GM23338 (cell line): ENCODE results near the gene EFNA4. TPM values are rescaled to one million over a fixed set of nuclear protein-coding genes. Genes with fewer than 3 reads are reported as not detected.
A peak's percentile ranks its signal among the peaks of the same experiment; 100 is the strongest.

Experiments used
- ATAC-seq: fragments of 200-7000 bp; cut with Tn5 transposase; 3 replicates; pipeline ENCODE4 v1.9.1; 2020
- DNase-seq: peaks from one replicate; pipeline ENCODE4 v3.0.0-alpha.2; 2015; ENCODE audit warnings: low spot score
- H2AFZ ChIP-seq: fragments of 200-600 bp; sonication (generic); 2 replicates; pipeline ENCODE4 v1.8.0; 2016; ENCODE audit warnings: antibody characterized with exemption, mild to moderate bottlenecking, moderate library complexity
- H3F3A ChIP-seq: fragments of 200-600 bp; sonication (generic); replicated peaks from 2 replicates; pipeline ENCODE4 v1.8.0; 2017; ENCODE audit warnings: antibody characterized with exemption, mixed run types, low read depth
- H3K27ac ChIP-seq: fragments of 200-600 bp; sonication (generic); 2 replicates; pipeline ENCODE4 v1.6.1; 2016; ENCODE audit warnings: low read depth
- H3K27me3 ChIP-seq: fragments of 200-600 bp; sonication (generic); 2 replicates; pipeline ENCODE4 v1.8.0; 2016; ENCODE audit warnings: mild to moderate bottlenecking, mixed run types, moderate library complexity; ENCODE audit not compliant: insufficient read depth
- H3K36me3 ChIP-seq: fragments of 200-600 bp; sonication (generic); 2 replicates; pipeline ENCODE4 v1.8.0; 2016; ENCODE audit warnings: mild to moderate bottlenecking; ENCODE audit not compliant: insufficient read depth
- H3K4me1 ChIP-seq: fragments of 200-600 bp; sonication (generic); 2 replicates; pipeline ENCODE4 v1.8.0; 2016; ENCODE audit warnings: mild to moderate bottlenecking, moderate library complexity; ENCODE audit not compliant: insufficient read depth
- H3K4me2 ChIP-seq: fragments of 200-600 bp; sonication (generic); 2 replicates; pipeline ENCODE4 v1.7.1; 2017; ENCODE audit warnings: mixed run types
- H3K4me3 ChIP-seq: fragments of 200-600 bp; sonication (generic); 2 replicates; pipeline ENCODE4 v1.6.1; 2016; ENCODE audit warnings: mixed run types
- H3K79me2 ChIP-seq: fragments of 200-600 bp; sonication (generic); replicated peaks from 2 replicates; pipeline ENCODE4 v1.8.0; 2017; ENCODE audit warnings: mild to moderate bottlenecking; ENCODE audit not compliant: insufficient read depth
- H3K9me2 ChIP-seq: fragments of 200-600 bp; sonication (generic); 2 replicates; pipeline ENCODE4 v1.8.0; 2017; ENCODE audit not compliant: insufficient read depth
- H4K20me1 ChIP-seq: fragments of 200-600 bp; sonication (generic); replicated peaks from 2 replicates; pipeline ENCODE4 v1.8.0; 2017; ENCODE audit warnings: mild to moderate bottlenecking; ENCODE audit not compliant: insufficient read depth
- H3K27ac Mint-ChIP-seq: 2 replicates; pipeline ENCODE4 v1.8.0; 2020; ENCODE audit warnings: inconsistent platforms, mild to moderate bottlenecking, moderate library complexity, mixed read lengths
- H3K27me3 Mint-ChIP-seq: 3 replicates; pipeline ENCODE4 v1.8.0; 2022; ENCODE audit warnings: low read depth, mild to moderate bottlenecking, moderate library complexity, mixed read lengths, inconsistent platforms; ENCODE audit not compliant: insufficient read depth, poor library complexity
- H3K36me3 Mint-ChIP-seq: 3 replicates; pipeline ENCODE4 v1.8.0; 2021; ENCODE audit warnings: low read depth, mild to moderate bottlenecking, inconsistent platforms, moderate library complexity, mixed read lengths
- H3K4me1 Mint-ChIP-seq: 3 replicates; pipeline ENCODE4 v1.8.0; 2020; ENCODE audit warnings: mild to moderate bottlenecking, inconsistent platforms, mixed read lengths
- H3K4me3 Mint-ChIP-seq: 3 replicates; pipeline ENCODE4 v1.8.0; 2021; ENCODE audit warnings: moderate library complexity, mild to moderate bottlenecking, inconsistent platforms, mixed read lengths
- H3K9me3 Mint-ChIP-seq: 3 replicates; pipeline ENCODE4 v1.8.0; 2020; ENCODE audit warnings: moderate library complexity, mild to moderate bottlenecking, inconsistent platforms, mixed read lengths
- CREB1 ChIP-seq: fragments of 250-450 bp; sonication (Bioruptor Pico); IDR thresholded peaks from 2 replicates; pipeline ENCODE4 v1.5.0; 2020; ENCODE audit warnings: low read depth, mild to moderate bottlenecking, moderate library complexity
- CTCF ChIP-seq, 2 experiments: fragments of 200-600 bp in 1 of 2; sonication (generic) in 1 of 2; conservative IDR thresholded peaks; 2 replicates each; pipeline versions ENCODE4 v1.5.1 to v1.6.1; 2016 to 2017; ENCODE audit warnings: antibody characterized with exemption in 2 of 2, low read depth in 2 of 2, mild to moderate bottlenecking in 2 of 2, moderate library complexity in 1 of 2
- EZH2 ChIP-seq: fragments of 200-600 bp; sonication (generic); IDR thresholded peaks from one replicate; pipeline ENCODE4 v1.8.0; 2017; ENCODE audit warnings: antibody characterized with exemption, mild to moderate bottlenecking, low read depth; ENCODE audit not compliant: unreplicated experiment
- NANOG ChIP-seq: IDR thresholded peaks from 2 replicates; pipeline ENCODE4 v1.6.1; 2016; ENCODE audit warnings: antibody characterized with exemption, borderline replicate concordance
- polyA plus RNA-seq: library from polyadenylated mRNA; unstranded; fragments of >200 nt; fragmentation: Nextera tagmentation; extraction: Ambion mirVana; gene quantifications from 2 replicates; pipeline ENCODE4 v1.2.1, GENCODE V29; 2016
- total RNA-seq: library from RNA; depleted of rRNA; stranded (reverse); fragments of >200 nt; shearing (Covaris generic); gene quantifications from 2 replicates; pipeline ENCODE4 v1.2.3, GENCODE V29; 2014

The EFNA4 gene
- total and polyA plus RNA-seq, 2 experiments from 2014 or later: 11.1 to 22.9 TPM

GRCh38 chr1:155057788-155058211, 5.7 kb upstream of the EFNA4 start:
- peaks cover 12% of the 10 kb centered on the region for H3K27me3 Mint-ChIP-seq
- H3K4me3 ChIP-seq: no peak overlapping the region
- H3K27ac Mint-ChIP-seq: no peak overlapping the region
- no peaks in the 10 kb centered on the region for H3K9me3 Mint-ChIP-seq
- no peaks in the 10 kb centered on the region for H3K36me3 ChIP-seq
- no peak overlapping the region for H3K4me2 ChIP-seq
- no peak overlapping the region for H3K27ac ChIP-seq
- no peak overlapping the region for H2AFZ ChIP-seq
- TF ChIP-seq EZH2: no peak
- peak in 1 of 2 experiments; percentile 36; a peak in 2 of 4 replicates for TF ChIP-seq CTCF (conservative IDR thresholded peaks at IDR 0.05; ENCODE audit: low read depth in 2 of 2)
- H3F3A ChIP-seq: 0 out of 2 replicates have a peak, but pooled peaks cover 3% of the 10 kb centered on the region
- DNase-seq: peak; percentile 57
- H3K36me3 Mint-ChIP-seq: peaks cover 3% of the 10 kb centered on the region; the same call in 1 of the 3 replicates
- H3K4me1 ChIP-seq: peaks cover 4% of the 10 kb centered on the region
- H3K4me1 Mint-ChIP-seq: peaks cover 8% of the 10 kb centered on the region
- no peak for ATAC-seq
- no peaks in the 10 kb centered on the region for H3K79me2 ChIP-seq
- H4K20me1 ChIP-seq: no peaks in the 10 kb centered on the region
- no peak overlapping the region for H3K4me3 Mint-ChIP-seq
- peaks cover 5% of the 10 kb centered on the region; the same call in 1 of the 2 replicates for H3K27me3 ChIP-seq
- no peaks in the 10 kb centered on the region for H3K9me2 ChIP-seq

- Histone ChIP-seq H3K27me3 (peaks cover 6% of the 10 kb centered on the region; the same call in 1 of the 2 replicates), H2AFZ (no peak overlapping the region), H3F3A (peaks cover 16% of the 10 kb centered on the region), H3K4me3 (no peak overlapping the region), H3K27ac (no peak overlapping the region), H3K36me3 (no peaks in the 10 kb centered on the region), H4K20me1 (peaks cover 12% of the 10 kb centered on the region), H3K79me2 (peaks cover 14% of the 10 kb centered on the region), H3K4me2 (no peak overlapping the region), H3K4me1 (peaks cover 16% of the 10 kb centered on the region), H3K9me2 (no peaks in the 10 kb centered on the region)
- TF ChIP-seq CREB1 (CRISPR knock-in tag): no peak
- no peak for ATAC-seq
- H3K36me3 Mint-ChIP-seq: peaks cover 5% of the 10 kb centered on the region; the same call in 1 of the 3 replicates
- no peak for DNase-seq
- H3K9me3 Mint-ChIP-seq: no peaks in the 10 kb centered on the region
- no peak overlapping the region for H3K4me3 Mint-ChIP-seq
- no peak overlapping the region for H3K27ac Mint-ChIP-seq
- H3K27me3 Mint-ChIP-seq: peaks cover 10% of the 10 kb centered on the region
- H3K4me1 Mint-ChIP-seq: peaks cover 22% of the 10 kb centered on the region
Observed at GRCh38 chr1:155060736-155061135, 2.8 kb upstream of the EFNA4 start.

GRCh38 chr1:155061381-155062150, 2.0 kb upstream of the EFNA4 start:
- no peak overlapping the region for H2AFZ ChIP-seq

More at GRCh38 chr1:155061381-155062150, 2.0 kb upstream of the EFNA4 start:
- Mint-ChIP-seq H3K4me3 (peak overlapping the region; percentile 63), H3K9me3 (no peaks in the 10 kb centered on the region), H3K27ac (no peak overlapping the region), H3K36me3 (peaks cover 11% of the 10 kb centered on the region; the same call in 1 of the 3 replicates), H3K27me3 (peaks cover 8% of the 10 kb centered on the region), H3K4me1 (peaks cover 27% of the 10 kb centered on the region)
- Histone ChIP-seq H3K4me3 (peak overlapping the region; percentile 97), H4K20me1 (peaks cover 19% of the 10 kb centered on the region), H3K4me1 (peaks cover 16% of the 10 kb centered on the region), H3K27ac (no peak overlapping the region), H3K36me3 (no peaks in the 10 kb centered on the region), H3K79me2 (peaks cover 14% of the 10 kb centered on the region), H3F3A (peaks cover 16% of the 10 kb centered on the region), H3K4me2 (peak overlapping the region; percentile 94), H3K9me2 (no peaks in the 10 kb centered on the region), H3K27me3 (peaks cover 6% of the 10 kb centered on the region; the same call in 1 of the 2 replicates)
- peak; percentile 94 for DNase-seq
- ATAC-seq: peak; percentile 55
- TF ChIP-seq CTCF (conservative IDR thresholded peaks at IDR 0.05; ENCODE audit: low read depth in 2 of 2) (peak; percentile 86 to 100), NANOG (no peak)
